SK-N-SH (cell line): Measurements from ENCODE around the gene THOC2.

ENCODE experiments used
- GABPA ChIP-seq: IDR thresholded peaks from 2 replicates; pipeline ENCODE4 v1.4.0; 2012; ENCODE audit warnings: low read depth, mild to moderate bottlenecking
- JUND ChIP-seq: IDR thresholded peaks from 2 replicates; pipeline ENCODE4 v1.4.0; 2012
- MEF2A ChIP-seq: IDR thresholded peaks from 2 replicates; pipeline ENCODE4 v1.4.0; 2012; ENCODE audit warnings: low read depth, borderline replicate concordance
- MXI1 ChIP-seq: IDR thresholded peaks from 2 replicates; pipeline ENCODE4 v1.6.1; 2012; ENCODE audit warnings: mild to moderate bottlenecking, low read depth, low read length, improper control_type of control experiment
- NRF1 ChIP-seq: IDR thresholded peaks from 2 replicates; pipeline ENCODE4 v1.6.1; 2012; ENCODE audit warnings: low read depth, mild to moderate bottlenecking, low read length
- POLR2AphosphoS5 ChIP-seq: IDR thresholded peaks from 2 replicates; pipeline ENCODE4 v1.6.1; 2012; ENCODE audit warnings: low read depth, low read length
- RAD21 ChIP-seq: IDR thresholded peaks from 2 replicates; pipeline ENCODE4 v1.6.1; 2012; ENCODE audit warnings: mild to moderate bottlenecking, low read length
- SIN3A ChIP-seq: IDR thresholded peaks from 2 replicates; pipeline ENCODE4 v1.6.1; 2012; ENCODE audit warnings: low read depth, mild to moderate bottlenecking, low read length, moderate library complexity, borderline replicate concordance
- USF2 ChIP-seq: fragments of 150-350 bp; IDR thresholded peaks from 2 replicates; pipeline ENCODE4 v1.6.1; 2017; ENCODE audit warnings: antibody characterized with exemption, low read length, low read depth, borderline replicate concordance
- YY1 ChIP-seq: IDR thresholded peaks from 2 replicates; pipeline ENCODE4 v1.4.0; 2012; ENCODE audit warnings: low read depth, mild to moderate bottlenecking
- ZBTB33 ChIP-seq: IDR thresholded peaks from 2 replicates; pipeline ENCODE4 v1.4.0; 2012; ENCODE audit warnings: low read depth, borderline replicate concordance
- TF ChIP-seq, protein P1 (sequence below): fragments of 200-600 bp; sonication (generic); IDR thresholded peaks from 2 replicates; pipeline ENCODE4 v1.6.1; 2017; ENCODE audit warnings: antibody characterized with exemption, mild to moderate bottlenecking, moderate library complexity
- TF ChIP-seq, protein P2 (sequence below): IDR thresholded peaks from 2 replicates; pipeline ENCODE4 v1.6.1; 2012; ENCODE audit warnings: mild to moderate bottlenecking, low read depth, low read length, moderate library complexity

DNA sequence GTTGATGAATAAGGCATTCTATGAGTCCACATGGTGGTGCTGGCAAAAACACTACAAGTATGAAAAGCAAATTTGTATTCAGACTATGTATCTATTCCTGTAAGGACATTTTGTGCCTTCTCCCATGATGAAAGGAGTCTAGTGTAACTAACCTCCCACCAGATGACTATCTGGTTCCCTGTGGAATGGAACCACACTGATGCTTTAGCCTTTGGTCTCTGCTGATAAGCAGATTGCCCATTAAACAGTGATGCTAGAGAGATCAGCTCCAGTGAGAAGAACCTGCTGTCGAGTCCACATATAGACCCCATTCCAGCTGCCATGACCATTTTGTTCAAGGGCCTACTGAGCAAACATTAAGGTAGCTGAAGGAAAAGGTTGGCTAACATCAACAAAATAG, 10.5 kb upstream of the THOC2 start:
- TF ChIP-seq, protein P1, sequence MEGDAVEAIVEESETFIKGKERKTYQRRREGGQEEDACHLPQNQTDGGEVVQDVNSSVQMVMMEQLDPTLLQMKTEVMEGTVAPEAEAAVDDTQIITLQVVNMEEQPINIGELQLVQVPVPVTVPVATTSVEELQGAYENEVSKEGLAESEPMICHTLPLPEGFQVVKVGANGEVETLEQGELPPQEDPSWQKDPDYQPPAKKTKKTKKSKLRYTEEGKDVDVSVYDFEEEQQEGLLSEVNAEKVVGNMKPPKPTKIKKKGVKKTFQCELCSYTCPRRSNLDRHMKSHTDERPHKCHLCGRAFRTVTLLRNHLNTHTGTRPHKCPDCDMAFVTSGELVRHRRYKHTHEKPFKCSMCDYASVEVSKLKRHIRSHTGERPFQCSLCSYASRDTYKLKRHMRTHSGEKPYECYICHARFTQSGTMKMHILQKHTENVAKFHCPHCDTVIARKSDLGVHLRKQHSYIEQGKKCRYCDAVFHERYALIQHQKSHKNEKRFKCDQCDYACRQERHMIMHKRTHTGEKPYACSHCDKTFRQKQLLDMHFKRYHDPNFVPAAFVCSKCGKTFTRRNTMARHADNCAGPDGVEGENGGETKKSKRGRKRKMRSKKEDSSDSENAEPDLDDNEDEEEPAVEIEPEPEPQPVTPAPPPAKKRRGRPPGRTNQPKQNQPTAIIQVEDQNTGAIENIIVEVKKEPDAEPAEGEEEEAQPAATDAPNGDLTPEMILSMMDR = no peak
- no peak for TF ChIP-seq NRF1
- TF ChIP-seq JUND = no peak
- TF ChIP-seq POLR2AphosphoS5 = no peak
- TF ChIP-seq RAD21 = no peak
- no peak for TF ChIP-seq YY1
- no peak for TF ChIP-seq MXI1
- no peak for TF ChIP-seq SIN3A
- no peak for TF ChIP-seq MEF2A
- TF ChIP-seq, protein P2, sequence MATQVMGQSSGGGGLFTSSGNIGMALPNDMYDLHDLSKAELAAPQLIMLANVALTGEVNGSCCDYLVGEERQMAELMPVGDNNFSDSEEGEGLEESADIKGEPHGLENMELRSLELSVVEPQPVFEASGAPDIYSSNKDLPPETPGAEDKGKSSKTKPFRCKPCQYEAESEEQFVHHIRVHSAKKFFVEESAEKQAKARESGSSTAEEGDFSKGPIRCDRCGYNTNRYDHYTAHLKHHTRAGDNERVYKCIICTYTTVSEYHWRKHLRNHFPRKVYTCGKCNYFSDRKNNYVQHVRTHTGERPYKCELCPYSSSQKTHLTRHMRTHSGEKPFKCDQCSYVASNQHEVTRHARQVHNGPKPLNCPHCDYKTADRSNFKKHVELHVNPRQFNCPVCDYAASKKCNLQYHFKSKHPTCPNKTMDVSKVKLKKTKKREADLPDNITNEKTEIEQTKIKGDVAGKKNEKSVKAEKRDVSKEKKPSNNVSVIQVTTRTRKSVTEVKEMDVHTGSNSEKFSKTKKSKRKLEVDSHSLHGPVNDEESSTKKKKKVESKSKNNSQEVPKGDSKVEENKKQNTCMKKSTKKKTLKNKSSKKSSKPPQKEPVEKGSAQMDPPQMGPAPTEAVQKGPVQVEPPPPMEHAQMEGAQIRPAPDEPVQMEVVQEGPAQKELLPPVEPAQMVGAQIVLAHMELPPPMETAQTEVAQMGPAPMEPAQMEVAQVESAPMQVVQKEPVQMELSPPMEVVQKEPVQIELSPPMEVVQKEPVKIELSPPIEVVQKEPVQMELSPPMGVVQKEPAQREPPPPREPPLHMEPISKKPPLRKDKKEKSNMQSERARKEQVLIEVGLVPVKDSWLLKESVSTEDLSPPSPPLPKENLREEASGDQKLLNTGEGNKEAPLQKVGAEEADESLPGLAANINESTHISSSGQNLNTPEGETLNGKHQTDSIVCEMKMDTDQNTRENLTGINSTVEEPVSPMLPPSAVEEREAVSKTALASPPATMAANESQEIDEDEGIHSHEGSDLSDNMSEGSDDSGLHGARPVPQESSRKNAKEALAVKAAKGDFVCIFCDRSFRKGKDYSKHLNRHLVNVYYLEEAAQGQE = no peak
- TF ChIP-seq ZBTB33 = no peak
- TF ChIP-seq GABPA = no peak
- TF ChIP-seq USF2 = no peak
